GM18868 (cell line): ENCODE results near the gene SPOPL.
"Not testable (repeated sequence)": the region's sequence is repeated elsewhere in the genome, so short reads cannot be mapped to it uniquely, and the experiment has no call there.

Experiments used
- ATAC-seq: cut with Tn5 transposase; IDR thresholded peaks from one replicate; pipeline ENCODE4 v1.9.1; 2021; ENCODE audit warnings: mild to moderate bottlenecking, moderate library complexity; ENCODE audit not compliant: unreplicated experiment

The SPOPL gene

GRCh38 chr2:138501425-138502254 lies at the start of gene SPOPL:
TSS of gene SPOPL (plus strand) at chr2:138501770. CDS start at chr2:138550217, 48,447 bp downstream.
- peak; percentile 71 for ATAC-seq

DNA sequence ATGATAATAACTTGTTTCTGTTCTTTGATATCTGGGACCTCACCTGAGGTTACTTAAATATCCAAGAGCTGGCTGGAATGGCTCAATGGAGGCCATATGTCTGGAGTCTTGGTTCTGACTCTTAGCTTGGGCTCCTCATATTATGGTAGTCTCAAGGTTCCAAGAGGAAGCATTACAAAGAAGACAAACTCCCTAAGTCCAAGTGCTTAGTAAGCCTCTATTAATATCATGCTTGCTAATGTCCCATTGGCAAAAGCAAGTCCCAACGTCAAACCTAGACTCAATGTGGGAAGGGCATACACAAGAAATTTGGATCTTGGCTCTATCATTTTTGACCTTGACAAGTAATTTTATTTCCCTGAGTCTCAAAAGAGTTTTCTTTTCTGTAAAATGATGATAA lies 49.2 kb upstream of the SPOPL start:
- no peak for ATAC-seq

DNA sequence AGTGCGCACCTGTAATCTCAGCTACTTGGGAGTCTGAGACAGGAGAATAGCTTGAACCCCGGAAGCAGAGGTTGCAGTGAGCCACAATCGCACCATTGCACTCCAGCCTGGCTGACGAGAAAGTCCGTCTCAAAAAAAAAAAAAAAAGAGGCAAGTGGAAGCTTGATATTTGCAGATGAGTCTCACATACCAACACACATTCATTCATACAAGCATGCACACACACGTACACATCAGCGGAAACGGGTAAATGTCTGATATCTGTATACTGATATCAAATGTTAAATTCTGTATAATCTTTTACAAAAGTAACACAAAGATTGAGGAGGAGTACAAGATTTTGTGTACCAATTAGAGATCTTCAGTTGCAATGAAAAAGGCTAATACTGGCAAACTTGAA lies 47.8 kb upstream of the SPOPL start:
- ATAC-seq = no peak

- ATAC-seq = no peak
These were observed 46.8 kb upstream of the SPOPL start for GRCh38 chr2:138454761-138455160.

DNA sequence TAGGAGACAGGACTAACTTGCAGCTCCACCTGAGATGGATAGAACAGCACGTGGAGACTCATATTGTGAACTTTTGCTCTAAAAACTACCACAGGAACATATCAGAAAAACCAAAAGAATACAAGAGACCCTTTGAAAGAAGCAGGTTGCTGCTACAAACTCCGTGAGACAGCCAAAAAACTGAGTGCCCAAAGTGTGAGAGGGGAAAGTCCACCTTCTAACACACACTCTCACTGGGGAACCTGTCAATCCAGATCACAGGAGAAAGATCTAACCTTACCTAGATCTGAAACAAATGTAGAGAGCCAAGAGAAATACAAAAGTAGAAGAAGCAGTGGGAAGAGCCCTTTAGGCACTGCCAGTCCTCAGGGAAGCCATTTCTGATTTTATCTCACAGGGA lies 46.3 kb upstream of the SPOPL start:
- ATAC-seq = no peak

DNA sequence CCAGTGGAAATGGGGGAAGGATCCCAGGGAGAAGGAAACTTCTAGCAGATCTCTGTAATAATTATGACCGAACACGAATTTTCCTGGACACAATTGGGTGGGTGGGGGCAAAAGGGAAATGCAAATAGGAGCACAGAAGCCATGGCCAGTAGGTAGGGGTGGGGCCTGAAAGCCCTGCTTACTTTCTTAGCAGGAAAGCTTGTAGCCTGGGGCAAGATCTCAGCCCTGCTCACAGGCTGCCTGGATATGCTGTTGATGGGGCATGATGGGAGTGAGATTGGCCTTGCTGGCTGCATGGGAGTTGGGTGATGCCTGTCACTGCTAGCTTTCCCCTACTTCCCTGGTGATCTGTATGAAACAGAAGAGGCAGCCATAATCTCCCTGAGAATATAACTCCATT lies 45.9 kb upstream of the SPOPL start:
- ATAC-seq = no peak

DNA sequence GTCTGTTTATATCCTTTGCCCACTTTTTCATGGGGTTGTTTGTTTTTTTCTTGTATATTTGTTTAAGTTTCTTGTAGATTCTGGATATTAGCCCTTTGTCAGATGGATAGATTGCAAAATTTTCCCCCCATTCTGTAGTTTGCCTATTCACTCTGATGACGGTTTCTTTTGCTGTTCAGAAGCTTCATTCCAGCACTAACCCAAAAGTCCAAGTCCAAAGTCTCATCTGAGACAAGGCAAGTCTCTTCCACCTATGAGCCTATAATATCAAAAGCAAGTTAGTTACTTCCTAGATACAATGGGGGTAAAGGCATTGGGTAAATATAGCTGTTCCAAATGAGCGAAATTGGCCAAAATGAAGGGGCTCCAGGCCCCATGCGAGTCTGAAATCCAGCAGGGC lies 38.9 kb upstream of the SPOPL start:
- ATAC-seq = not testable (repeated sequence)

GRCh38 chr2:138468617-138469016 lies 33.0 kb upstream of the SPOPL start:
- no peak for ATAC-seq

DNA sequence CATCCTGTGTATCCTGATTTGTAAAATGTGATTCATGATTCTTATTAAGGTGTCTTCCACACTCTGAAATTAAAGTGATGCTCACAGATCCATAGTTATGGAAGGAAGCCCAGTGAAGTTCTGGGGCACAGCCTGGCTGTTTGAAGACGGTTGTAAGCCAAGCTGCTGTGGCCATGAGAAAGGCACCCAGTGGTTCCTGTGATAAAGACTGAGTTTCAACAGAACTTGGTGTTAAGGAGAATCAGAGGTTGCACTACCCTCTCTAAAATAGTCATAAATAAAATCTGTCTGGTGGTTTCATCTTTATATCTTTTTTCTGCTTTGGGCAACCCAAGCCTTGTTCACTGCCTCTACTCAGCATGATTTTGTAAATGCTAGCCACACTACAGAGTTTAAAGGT lies 32.2 kb upstream of the SPOPL start:
- no peak for ATAC-seq

GRCh38 chr2:138470941-138471340 lies 30.6 kb upstream of the SPOPL start:
- no peak for ATAC-seq

GRCh38 chr2:138474100-138474825 lies 27.3 kb upstream of the SPOPL start:
- no peak for ATAC-seq

DNA sequence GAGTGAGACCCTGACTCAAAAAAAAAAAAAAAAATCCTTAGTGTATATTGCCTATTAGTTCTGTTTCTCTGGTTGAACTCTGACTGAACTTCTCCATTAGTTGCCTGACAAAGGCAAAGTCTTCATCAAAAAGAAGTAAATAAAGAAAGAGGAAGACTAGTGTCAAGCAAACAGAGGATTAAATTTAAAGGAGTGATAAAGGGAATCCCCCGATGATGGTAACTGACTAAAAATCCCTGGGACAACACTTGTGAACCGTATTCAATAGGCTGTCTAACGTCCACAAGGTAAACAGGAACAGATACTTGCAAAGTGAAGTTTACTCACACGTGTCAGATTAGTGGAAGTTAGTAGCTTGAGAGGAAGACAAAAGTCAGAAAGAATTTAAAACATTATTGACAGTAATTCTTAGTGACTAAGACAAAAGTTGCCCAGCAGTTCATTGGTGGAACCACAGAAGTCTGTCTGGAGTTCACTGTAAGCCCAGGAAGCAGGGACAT lies 26.2 kb upstream of the SPOPL start:
- ATAC-seq = peak; percentile 94

DNA sequence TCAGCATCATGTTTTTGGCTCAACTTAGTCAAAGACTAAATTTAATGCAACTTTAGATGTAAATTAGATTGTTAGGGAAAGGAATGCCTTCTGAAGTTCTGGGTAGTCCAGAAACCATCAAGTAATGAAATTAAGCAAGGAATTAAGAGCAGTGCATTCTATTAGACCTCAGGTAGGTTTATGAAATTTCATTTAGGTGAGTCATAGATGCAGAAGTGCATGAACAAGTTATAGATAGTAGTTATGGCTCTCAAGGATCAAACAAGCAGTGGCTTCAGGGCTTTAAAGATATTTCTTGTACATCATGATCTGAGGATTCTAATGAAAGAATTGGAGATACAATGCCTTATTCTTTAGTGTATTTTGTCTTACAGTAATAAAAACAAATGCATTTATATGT lies 25.4 kb upstream of the SPOPL start:
- no peak for ATAC-seq

- ATAC-seq = no peak
These were observed 24.6 kb upstream of the SPOPL start for GRCh38 chr2:138476940-138477339.

GRCh38 chr2:138482796-138483195 lies 18.8 kb upstream of the SPOPL start:
- not testable (repeated sequence) for ATAC-seq

DNA sequence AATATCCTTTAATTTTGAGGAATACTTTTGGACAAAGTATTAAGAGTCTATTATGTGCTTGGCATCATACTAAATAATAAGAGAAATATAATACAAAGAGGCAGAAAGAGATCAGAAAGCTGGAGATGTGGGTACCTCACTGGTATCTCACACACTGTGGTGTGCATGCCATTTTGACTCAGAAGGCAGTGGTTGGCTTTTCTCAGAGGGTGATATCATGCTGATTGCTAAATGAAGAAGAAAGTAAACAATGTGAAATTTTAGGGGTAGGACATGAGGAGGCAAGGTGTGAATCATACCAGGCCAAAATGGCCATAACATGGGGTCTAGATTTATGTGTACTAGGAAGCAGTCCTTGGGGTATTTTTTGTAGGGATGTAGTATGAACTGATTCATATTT lies 16.6 kb upstream of the SPOPL start:
- ATAC-seq = peak; percentile 60

DNA sequence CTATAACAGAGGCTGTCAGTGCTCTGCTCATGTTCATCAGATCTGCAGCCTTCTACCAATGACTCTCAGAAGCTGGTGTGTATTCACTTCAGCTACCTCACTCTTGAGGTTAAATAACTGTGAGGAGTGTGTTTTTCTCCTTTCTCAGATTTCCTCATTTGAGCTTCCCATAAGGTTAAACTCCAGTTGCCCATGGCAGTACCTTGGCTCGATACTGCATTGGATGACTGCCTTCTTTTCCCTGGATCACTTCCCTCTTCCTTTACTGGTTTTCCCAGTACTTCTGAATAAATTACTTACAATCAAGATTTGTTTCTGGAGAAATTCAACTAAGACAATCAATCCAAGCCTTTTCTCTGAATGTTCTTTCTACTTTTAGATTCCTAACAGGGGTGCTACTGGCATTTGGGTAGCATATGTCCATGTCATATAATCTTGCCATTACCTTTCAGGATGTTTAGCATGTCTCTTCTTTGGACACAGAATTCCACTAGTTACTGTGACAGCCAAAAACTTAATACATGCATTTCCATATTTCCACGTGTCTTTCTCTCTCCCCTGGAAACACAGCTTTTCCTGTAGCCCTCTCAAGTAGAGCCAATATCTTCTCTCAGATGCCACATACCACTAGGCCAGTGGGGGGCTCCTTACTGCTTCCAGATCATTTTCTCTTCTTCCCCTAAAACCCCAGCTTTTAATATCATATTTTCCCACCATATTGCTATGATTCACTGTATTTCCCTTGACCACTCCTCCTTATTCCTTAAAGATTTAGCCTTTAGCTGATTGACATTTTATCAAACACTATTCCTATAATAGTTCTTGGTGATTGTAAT lies 15.0 kb upstream of the SPOPL start:
- peak; percentile 47 for ATAC-seq

- no peak for ATAC-seq
These were observed 10.7 kb upstream of the SPOPL start for GRCh38 chr2:138490673-138491494.

- ATAC-seq = no peak
These were observed 10.1 kb upstream of the SPOPL start for GRCh38 chr2:138491495-138491862.

DNA sequence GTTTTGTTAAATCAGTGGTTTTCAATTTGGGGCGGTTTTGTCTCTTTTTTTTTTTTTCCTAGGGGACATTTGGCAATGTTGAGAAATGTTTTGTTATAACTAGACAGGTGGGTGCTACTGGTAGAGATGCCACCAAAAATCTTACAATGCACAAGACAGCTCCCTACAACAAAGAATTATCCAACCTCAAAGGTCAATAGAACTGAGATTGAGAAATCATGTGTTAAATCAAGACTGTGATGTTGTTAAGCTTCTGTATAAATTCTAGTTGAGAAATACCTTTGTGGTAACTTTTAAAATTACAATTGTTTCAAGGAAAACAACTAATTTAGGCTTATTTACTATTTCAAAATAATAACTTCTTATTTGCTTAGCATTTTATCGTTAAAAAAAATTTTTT lies 9.4 kb upstream of the SPOPL start:
- ATAC-seq = no peak
